NCI-H1417 (cell line): ENCODE data around the gene EMP3.

ENCODE experiments used
- DNase-seq, 3 experiments: peaks; one replicate each; lab custom pipeline; 2025; lab: John Stamatoyannopoulos, UW

The EMP3 gene

DNA sequence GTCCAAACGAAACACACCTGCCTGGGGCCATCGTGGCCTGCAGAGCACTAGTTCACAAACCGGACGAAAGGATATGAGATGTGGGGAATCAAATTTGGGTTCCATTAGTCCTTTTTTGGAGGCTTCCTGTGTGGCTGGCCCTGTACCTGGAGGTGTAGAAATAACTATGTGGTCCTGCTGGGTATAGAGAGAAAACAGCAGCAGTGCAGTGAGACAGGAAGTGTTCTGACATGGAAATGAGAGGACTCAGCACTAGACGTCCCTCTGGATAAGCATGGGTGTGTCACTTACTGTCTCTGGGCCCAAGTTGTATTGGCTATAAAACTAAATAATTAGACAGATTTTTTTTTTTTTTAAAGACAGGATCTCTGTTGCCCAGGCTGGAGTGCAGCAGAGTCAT lies 53.7 kb downstream of the EMP3 start:
- DNase-seq = no peak
